GM19372 (cell line): ENCODE measurements around the gene TYRP1.

Experiments used
- ATAC-seq: cut with Tn5 transposase; IDR thresholded peaks from one replicate; pipeline ENCODE4 v1.9.1; 2021; ENCODE audit warnings: mild to moderate bottlenecking, low read depth, moderate library complexity; ENCODE audit not compliant: unreplicated experiment

Gene TYRP1

GRCh38 chr9:12726795-12727194 lies 33.6 kb downstream of the TYRP1 start:
- ATAC-seq, result no peak

DNA sequence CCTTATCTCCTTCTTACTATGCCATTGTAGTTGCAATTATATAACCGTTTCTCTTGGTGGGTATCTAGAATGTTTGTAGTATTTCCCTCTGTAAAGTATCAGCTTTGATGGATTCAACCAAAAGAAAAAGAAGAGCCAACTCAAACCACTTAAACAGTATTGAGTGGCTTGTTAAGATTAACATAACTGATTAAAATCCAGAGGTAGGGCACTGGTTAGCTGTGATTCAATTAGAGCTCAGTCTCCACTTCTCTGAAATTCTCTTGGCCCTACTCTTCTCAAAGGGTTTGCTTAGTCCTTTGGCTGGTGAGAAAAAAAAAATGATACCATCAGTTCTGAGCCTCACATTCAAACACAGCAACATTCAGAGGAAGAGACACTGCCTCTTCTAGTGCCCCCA lies 37.0 kb downstream of the TYRP1 start:
- no peak for ATAC-seq

- ATAC-seq, result no peak
Observed at GRCh38 chr9:12730927-12731326, 37.7 kb downstream of the TYRP1 start.

DNA sequence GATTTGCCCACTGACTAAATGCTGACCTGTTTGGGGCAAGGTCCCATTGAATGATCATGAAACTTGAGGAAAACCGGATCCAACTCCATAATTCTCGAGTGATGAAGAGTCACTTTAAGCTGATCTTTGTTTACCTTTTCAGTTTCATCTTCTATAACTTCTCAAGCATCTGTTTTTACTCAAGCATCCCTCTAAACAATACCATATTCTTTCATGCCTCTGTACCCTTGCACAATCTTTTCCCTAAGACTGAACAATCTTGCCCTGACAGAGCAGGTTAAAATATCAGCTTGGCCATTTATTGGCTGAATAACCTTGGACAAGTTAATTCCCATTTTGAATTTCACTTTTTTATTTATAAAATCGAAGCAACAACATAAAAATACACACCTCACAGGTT lies 39.8 kb downstream of the TYRP1 start:
- ATAC-seq, result no peak

GRCh38 chr9:12735665-12736064 lies 42.5 kb downstream of the TYRP1 start:
- ATAC-seq, result peak; percentile 61

- ATAC-seq, result no peak
Observed at GRCh38 chr9:12737871-12738270, 44.7 kb downstream of the TYRP1 start.

DNA sequence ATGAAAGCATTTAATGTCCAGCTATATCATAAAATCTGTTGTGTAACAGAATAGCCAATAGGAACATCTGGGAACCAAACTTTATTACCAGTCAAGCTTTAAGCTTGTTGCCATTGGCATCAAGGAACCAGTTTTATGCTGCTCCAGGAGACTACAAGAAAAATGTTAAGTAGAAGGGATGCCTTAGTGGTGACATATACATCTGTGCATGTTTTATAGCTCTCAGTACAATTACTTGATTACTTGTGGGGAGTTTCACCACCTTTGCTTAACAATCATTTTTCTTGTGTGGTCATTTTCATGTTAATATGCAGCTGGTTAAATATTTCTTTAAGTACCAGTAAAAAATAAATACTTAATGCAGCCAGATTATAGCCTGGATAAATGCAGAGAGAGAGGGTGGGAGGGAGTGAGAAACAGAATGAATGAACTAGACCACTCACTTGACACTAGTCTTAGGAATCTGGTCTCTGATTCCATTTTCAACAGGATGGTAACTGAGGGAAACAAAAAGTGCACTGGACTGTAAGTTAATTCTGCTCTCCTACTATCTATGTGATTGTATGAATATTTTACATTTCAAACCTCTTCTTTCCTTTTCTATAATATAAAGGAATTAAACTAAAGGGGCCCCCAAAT lies 45.9 kb downstream of the TYRP1 start:
- ATAC-seq, result no peak

DNA sequence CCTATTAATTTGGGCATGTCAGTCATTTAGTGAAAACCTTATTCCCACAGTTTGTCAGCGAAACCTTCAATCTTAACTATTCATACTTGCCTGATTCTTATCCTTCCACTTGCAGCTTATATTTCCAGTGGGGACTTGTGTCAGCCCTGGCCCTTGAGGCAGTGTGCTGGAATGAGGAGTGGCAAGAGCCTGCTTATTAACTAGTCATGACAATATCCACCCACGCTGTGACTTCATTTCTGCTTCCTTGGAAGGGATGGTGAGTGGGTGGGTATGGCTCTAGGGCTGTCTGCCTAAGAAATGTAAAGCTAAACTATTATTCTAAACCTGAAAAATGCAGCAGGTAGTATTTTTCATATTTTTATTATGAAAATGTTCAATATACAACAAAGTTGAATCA lies 47.7 kb downstream of the TYRP1 start:
- no peak for ATAC-seq

- no peak for ATAC-seq
Observed at GRCh38 chr9:12748016-12748415, 54.8 kb downstream of the TYRP1 start.

DNA sequence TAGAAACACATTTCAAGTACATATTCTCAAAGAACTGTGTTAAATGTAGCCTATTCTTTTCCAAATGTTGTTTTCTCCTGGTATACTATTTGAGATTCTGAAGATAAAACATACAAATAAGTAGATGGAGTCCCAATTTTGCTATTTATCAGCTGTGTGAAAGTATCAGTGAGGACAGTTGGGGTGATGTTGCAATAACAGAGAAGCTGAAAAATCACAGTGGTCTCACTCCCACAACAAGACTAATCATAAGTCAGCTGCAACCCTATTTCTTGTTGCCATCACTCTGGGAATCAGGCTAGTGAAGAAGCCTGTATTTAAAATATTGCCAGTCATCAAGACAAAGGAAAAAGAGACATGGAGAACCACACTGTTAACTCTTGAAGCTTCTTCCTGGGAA lies 55.8 kb downstream of the TYRP1 start:
- no peak for ATAC-seq

DNA sequence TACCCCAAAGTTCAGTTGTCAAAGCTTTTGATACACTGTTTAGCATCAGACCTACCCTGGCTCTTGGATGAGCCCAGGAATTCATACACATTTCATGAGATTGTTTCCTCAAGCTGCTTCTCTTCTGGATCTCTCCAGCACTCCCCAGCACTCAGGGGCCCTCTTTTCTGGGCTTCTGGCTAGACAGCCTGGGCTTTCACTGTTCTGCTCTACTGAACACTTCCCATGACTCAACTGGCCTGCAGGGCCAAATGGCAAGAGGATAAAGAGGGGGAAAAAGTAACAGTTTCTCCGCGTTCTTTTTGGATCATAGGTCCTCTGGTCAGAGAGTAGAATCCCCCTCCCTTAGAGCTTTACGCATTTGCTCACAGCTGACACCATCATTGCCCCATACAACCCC lies 60.7 kb downstream of the TYRP1 start:
- no peak for ATAC-seq

- ATAC-seq, result no peak
Observed at GRCh38 chr9:12759761-12760160, 66.6 kb downstream of the TYRP1 start.
